ENCODE data around the gene TMEM178B. TPM values are rescaled to one million over a fixed set of nuclear protein-coding genes. Genes with fewer than 3 reads are reported as not detected.

The TMEM178B gene
- total and polyA plus RNA-seq, 2 experiments from 2014 or later: 0.24 to 0.30 TPM

DNA sequence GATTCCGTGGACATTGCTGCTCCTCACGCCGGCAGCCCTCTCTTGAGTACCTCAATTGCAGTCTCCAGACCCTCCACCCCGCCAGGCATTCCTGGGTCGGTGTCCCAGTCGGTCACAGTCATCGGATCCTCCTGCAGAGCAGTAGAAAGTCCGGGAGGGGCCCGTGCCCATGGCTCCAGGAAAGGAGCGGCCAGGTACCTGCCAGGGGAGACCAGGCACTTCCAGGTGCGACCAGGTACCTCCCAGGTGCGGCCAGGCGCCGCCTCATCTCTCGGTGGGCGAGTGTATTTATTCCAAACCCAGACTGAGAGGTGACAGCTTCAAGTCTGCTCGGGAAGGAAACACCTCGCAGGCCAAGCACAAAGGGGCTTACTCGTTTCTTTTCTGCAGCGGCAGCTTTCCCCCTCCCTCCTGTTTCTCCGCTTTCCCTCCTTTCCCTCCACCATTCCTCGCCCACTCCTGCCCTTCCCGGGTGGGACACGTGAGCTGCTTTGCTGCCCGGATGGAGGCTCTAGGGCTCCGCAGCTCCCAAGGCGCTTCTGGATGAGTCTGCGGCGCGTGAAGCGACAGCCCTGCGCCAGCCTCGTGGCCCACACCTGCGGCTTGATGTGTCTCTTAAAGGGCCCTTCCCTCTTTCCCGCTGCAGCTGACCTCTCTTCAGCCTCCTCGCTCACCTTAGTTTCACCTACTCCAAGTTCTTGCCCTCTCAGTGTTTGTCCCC, 438.0 kb downstream of the TMEM178B start:
- peak; percentile 40 for DNase-seq (ENCODE audit: low spot score)
- WGBS (ENCODE audit: low lambda C conversion rate, missing lambda C conversion rate): 24% methylated on average over 33 of the region's 36 CpGs
- H3K4me1 ChIP-seq (ENCODE audit: insufficient read depth): no peaks in the 10 kb centered on the region

DNA sequence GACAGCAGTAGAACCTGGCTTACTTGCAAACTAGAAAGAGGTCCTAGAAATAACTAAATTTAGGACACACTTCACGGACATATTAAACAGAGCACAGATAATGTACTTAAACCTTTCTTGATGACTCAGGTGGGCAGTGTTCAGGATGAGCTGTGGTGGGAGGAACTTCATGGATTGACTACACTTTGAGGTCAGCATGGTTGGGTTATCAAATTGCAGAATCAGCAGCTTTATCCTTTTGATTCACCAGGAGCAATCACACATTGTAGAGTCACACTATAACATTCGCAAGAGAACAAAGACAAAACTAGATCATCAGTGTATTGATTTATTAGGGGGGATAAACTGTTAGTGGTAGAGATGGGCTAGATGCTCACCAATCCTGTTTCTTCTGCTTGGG, 438.7 kb downstream of the TMEM178B start:
- Histone ChIP-seq H3K9me2 (replicated peaks; ENCODE audit: insufficient read depth) (no peaks in the 10 kb centered on the region), H3K79me2 (no peaks in the 10 kb centered on the region), H3K27me3 (peaks cover 37% of the 10 kb centered on the region), H3K4me3 (no peak overlapping the region), H4K20me1 (ENCODE audit: insufficient read depth, poor library complexity, severe bottlenecking) (no peaks in the 10 kb centered on the region), H3K4me2 (no peak overlapping the region), H3K4me1 (ENCODE audit: insufficient read depth) (no peaks in the 10 kb centered on the region), H3K36me3 (replicated peaks; ENCODE audit: insufficient read depth, low read depth) (no peaks in the 10 kb centered on the region), H3K9me3 (ENCODE audit: low read depth) (no peaks in the 10 kb centered on the region), H2AFZ (no peak overlapping the region), H3K27ac (no peak overlapping the region)
- no peak for DNase-seq (ENCODE audit: low spot score)
- WGBS (ENCODE audit: low lambda C conversion rate, missing lambda C conversion rate): 86% methylated on average over 2 of the region's 2 CpGs
- TF ChIP-seq, protein P1, sequence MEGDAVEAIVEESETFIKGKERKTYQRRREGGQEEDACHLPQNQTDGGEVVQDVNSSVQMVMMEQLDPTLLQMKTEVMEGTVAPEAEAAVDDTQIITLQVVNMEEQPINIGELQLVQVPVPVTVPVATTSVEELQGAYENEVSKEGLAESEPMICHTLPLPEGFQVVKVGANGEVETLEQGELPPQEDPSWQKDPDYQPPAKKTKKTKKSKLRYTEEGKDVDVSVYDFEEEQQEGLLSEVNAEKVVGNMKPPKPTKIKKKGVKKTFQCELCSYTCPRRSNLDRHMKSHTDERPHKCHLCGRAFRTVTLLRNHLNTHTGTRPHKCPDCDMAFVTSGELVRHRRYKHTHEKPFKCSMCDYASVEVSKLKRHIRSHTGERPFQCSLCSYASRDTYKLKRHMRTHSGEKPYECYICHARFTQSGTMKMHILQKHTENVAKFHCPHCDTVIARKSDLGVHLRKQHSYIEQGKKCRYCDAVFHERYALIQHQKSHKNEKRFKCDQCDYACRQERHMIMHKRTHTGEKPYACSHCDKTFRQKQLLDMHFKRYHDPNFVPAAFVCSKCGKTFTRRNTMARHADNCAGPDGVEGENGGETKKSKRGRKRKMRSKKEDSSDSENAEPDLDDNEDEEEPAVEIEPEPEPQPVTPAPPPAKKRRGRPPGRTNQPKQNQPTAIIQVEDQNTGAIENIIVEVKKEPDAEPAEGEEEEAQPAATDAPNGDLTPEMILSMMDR (IDR thresholded peaks at IDR 0.05; ENCODE audit: poor library complexity): no peak
- TF ChIP-seq EZH2phosphoT487 (IDR thresholded peaks at IDR 0.05; ENCODE audit: low read depth, severe bottlenecking, unreplicated experiment): no peak
- no peak for TF ChIP-seq EZH2 (IDR thresholded peaks at IDR 0.05; ENCODE audit: borderline replicate concordance)

More for the DNA sequence above, 438.0 kb downstream of the TMEM178B start:
- Histone ChIP-seq H3K79me2 (no peaks in the 10 kb centered on the region), H3K36me3 (replicated peaks; ENCODE audit: insufficient read depth, low read depth) (no peaks in the 10 kb centered on the region), H3K9me3 (ENCODE audit: low read depth) (no peaks in the 10 kb centered on the region), H2AFZ (peak overlapping the region; percentile 45), H3K4me2 (peak overlapping the region; percentile 78), H3K27me3 (peaks cover 37% of the 10 kb centered on the region), H3K4me3 (no peak overlapping the region), H3K27ac (no peak overlapping the region), H4K20me1 (ENCODE audit: insufficient read depth, poor library complexity, severe bottlenecking) (no peaks in the 10 kb centered on the region), H3K9me2 (replicated peaks; ENCODE audit: insufficient read depth) (no peaks in the 10 kb centered on the region)
- TF ChIP-seq, protein P1 (IDR thresholded peaks at IDR 0.05; ENCODE audit: poor library complexity): no peak
- no peak for TF ChIP-seq EZH2phosphoT487 (IDR thresholded peaks at IDR 0.05; ENCODE audit: low read depth, severe bottlenecking, unreplicated experiment)
- no peak for TF ChIP-seq EZH2 (IDR thresholded peaks at IDR 0.05; ENCODE audit: borderline replicate concordance)

DNA sequence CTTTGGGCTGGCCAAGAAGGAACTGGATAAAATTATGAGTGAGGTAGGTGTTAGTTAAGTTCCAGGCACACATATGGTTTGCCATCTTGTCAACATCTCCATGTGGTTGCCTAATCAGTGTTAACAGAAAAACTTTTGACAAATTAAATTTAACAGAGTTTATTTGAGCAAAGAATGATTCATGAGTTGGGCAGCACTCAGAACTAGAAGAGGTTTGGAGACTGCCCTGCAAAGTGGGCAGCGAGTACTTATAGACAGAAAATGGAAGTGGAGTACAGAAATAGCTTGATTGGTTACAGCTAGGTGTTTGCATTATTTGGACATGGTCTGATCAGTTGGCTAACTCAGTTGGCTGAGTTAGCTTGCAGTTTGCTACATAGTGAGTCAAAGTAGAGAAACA, 439.9 kb downstream of the TMEM178B start:
- TF ChIP-seq EZH2 (IDR thresholded peaks at IDR 0.05; ENCODE audit: borderline replicate concordance) (no peak), EZH2phosphoT487 (IDR thresholded peaks at IDR 0.05; ENCODE audit: low read depth, severe bottlenecking, unreplicated experiment) (no peak)
- TF ChIP-seq, protein P1 (IDR thresholded peaks at IDR 0.05; ENCODE audit: poor library complexity): no peak
- no peak overlapping the region for H3K27ac ChIP-seq
- H3K4me1 ChIP-seq (ENCODE audit: insufficient read depth): no peaks in the 10 kb centered on the region
- H3K4me3 ChIP-seq: no peak overlapping the region
- H2AFZ ChIP-seq: no peak overlapping the region
- H4K20me1 ChIP-seq (ENCODE audit: insufficient read depth, poor library complexity, severe bottlenecking): no peaks in the 10 kb centered on the region
- H3K9me3 ChIP-seq (ENCODE audit: low read depth): no peaks in the 10 kb centered on the region
- no peaks in the 10 kb centered on the region for H3K9me2 ChIP-seq (replicated peaks; ENCODE audit: insufficient read depth)
- no peaks in the 10 kb centered on the region for H3K79me2 ChIP-seq
- DNase-seq (ENCODE audit: low spot score): no peak
- 91% methylated on average over 1 of the region's 1 CpG for WGBS (ENCODE audit: low lambda C conversion rate, missing lambda C conversion rate)
- H3K27me3 ChIP-seq: peaks cover 37% of the 10 kb centered on the region
- no peaks in the 10 kb centered on the region for H3K36me3 ChIP-seq (replicated peaks; ENCODE audit: insufficient read depth, low read depth)
- no peak overlapping the region for H3K4me2 ChIP-seq
